Panc1 (cell line): ENCODE measurements around the gene SFMBT1. TPM values are rescaled to one million over a fixed set of nuclear protein-coding genes. Genes with fewer than 3 reads are reported as not detected.

Experiments used
- ATAC-seq: fragments of 200-7000 bp; cut with Tn5 transposase; 2 replicates; pipeline ENCODE4 v1.9.1; 2020; ENCODE audit warnings: mild to moderate bottlenecking, moderate library complexity
- BruUV-seq: library from RNA; stranded (reverse); fragments of 400-500 nt; replicated peaks from 2 replicates; lab custom pipeline; 2021; lab: Mats Ljungman, UMichigan
- CTCF ChIA-PET: fragments of 300-600 bp; sonication (Branson Sonifier 250); formaldehyde crosslinking; loops from one replicate; lab custom pipeline; 2022; ENCODE audit warnings: antibody characterized with exemption; lab: Charles Lee
- POLR2A ChIA-PET: fragments of 300-600 bp; sonication (Branson Sonifier 250); formaldehyde crosslinking; loops from one replicate; lab custom pipeline; 2022; ENCODE audit warnings: antibody characterized with exemption; lab: Charles Lee
- DNase-seq: peaks from one replicate; pipeline ENCODE4 v3.0.0-alpha.2; 2010; ENCODE audit warnings: low read depth, low spot score
- H3K27ac ChIP-seq: 2 replicates; pipeline ENCODE4 v1.5.1; 2011; ENCODE audit warnings: mild to moderate bottlenecking, low read length, inconsistent platforms
- H3K27me3 ChIP-seq: fragments of 200-500 bp; sonication (Bioruptor generic); 2 replicates; pipeline ENCODE4 v1.6.0; 2014; ENCODE audit warnings: low read length, inconsistent platforms; ENCODE audit not compliant: control insufficient read depth, insufficient read depth
- H3K36me3 ChIP-seq: fragments of 200-500 bp; sonication (Bioruptor generic); 2 replicates; pipeline ENCODE4 v1.5.1; 2014; ENCODE audit warnings: inconsistent platforms, mild to moderate bottlenecking, low read length, moderate library complexity; ENCODE audit not compliant: control insufficient read depth, insufficient read depth
- H3K4me1 ChIP-seq: 2 replicates; pipeline ENCODE4 v1.5.1; 2011; ENCODE audit warnings: inconsistent platforms, mild to moderate bottlenecking, low read length, moderate library complexity; ENCODE audit not compliant: control insufficient read depth, insufficient read depth
- H3K4me3 ChIP-seq, 2 experiments: 2 replicates each; pipeline ENCODE4 v1.5.1; 2011 to 2012; ENCODE audit warnings: low read depth in 2 of 2, low read length in 2 of 2, mild to moderate bottlenecking in 2 of 2, inconsistent platforms in 1 of 2, moderate library complexity in 1 of 2
- H3K9me3 ChIP-seq: fragments of 200-500 bp; sonication (Bioruptor generic); 2 replicates; pipeline ENCODE4 v1.5.1; 2014; ENCODE audit warnings: low read depth, mild to moderate bottlenecking, inconsistent platforms, low read length, moderate library complexity; ENCODE audit not compliant: control insufficient read depth, insufficient read depth
- POLR2AphosphoS5 ChIP-seq: IDR thresholded peaks from 2 replicates; pipeline ENCODE4 v1.6.1; 2012; ENCODE audit warnings: mild to moderate bottlenecking, low read depth, low read length, moderate library complexity
- SIN3A ChIP-seq: IDR thresholded peaks from 2 replicates; pipeline ENCODE4 v1.6.1; 2012; ENCODE audit warnings: low read depth, mild to moderate bottlenecking, low read length, moderate library complexity, borderline replicate concordance; ENCODE audit not compliant: insufficient read depth
- TCF7L2 ChIP-seq: IDR thresholded peaks from 2 replicates; pipeline ENCODE4 v1.6.1; 2011; ENCODE audit warnings: mild to moderate bottlenecking, low read depth, low read length, inconsistent platforms
- in situ Hi-C: cut with HindIII; loops from 2 replicates; pipeline ENCODE4 v1.10.0; 2016; ENCODE audit warnings: low sequenced_read_pairs, low pct_unique_long_range_greater_than_20kb
- intact Hi-C: fragments of 100-400 bp; cut with micrococcal nuclease; formaldehyde crosslinking; loops from one replicate; pipeline ENCODE4 v1.10.0; 2022; ENCODE audit not compliant: unreplicated experiment
- total RNA-seq: library from RNA; stranded (reverse); gene quantifications from one replicate; pipeline ENCODE4 v1.2.1, GENCODE V29; 2021; ENCODE audit not compliant: unreplicated experiment
- TF ChIP-seq, protein P1 (sequence below), 2 experiments: IDR thresholded peaks; 2 replicates each; pipeline ENCODE4 v1.6.1; 2011 to 2012; ENCODE audit warnings: low read depth in 2 of 2, control low read depth in 1 of 2, low read length in 1 of 2, mild to moderate bottlenecking in 1 of 2, moderate library complexity in 1 of 2; ENCODE audit not compliant: insufficient read depth in 1 of 2
- TF ChIP-seq, protein P2 (sequence below): fragments of 450-650 bp; IDR thresholded peaks from 2 replicates; pipeline ENCODE4 v1.5.1; 2017; ENCODE audit warnings: mild to moderate bottlenecking

SFMBT1 gene
- total RNA-seq, 1 experiment from 2014 or later: 24.4 TPM

DNA sequence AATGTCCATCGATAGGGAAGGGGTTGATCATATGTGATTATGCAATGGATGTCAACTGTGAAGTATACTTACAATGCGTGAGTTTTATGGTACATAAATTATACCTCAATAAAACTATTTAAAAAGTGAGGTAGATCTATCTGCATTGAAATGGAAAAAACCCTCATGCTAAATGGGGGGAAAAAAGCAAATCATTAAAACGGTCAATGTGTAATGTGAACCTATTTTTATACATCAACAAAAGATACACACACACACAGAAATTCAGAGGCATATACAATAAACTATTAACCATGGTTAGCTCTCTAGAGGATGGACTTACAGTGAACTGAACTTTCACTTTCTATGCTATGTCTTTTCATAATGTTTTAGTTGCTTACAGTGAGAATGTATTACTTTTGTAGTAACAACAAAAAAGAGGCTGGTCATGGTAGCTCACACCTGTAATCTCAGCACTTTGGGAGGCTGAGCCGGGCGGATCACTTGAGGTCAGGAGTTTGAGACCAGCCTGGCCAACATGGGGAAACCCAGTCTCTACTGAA lies 171.6 kb downstream of the SFMBT1 start:
- no peaks in the 10 kb centered on the region for H3K9me3 ChIP-seq
- no TSS peak for BruUV-seq
- ChIA-PET CTCF (no interaction called here), POLR2A (no interaction called here)
- no peaks in the 10 kb centered on the region; the same call in 1 of the 2 replicates for H3K4me1 ChIP-seq
- no peaks in the 10 kb centered on the region for H3K36me3 ChIP-seq
- H3K4me3 ChIP-seq: no peak overlapping the region
- in situ Hi-C loops: no loop called here
- ATAC-seq (no peak), DNase-seq (no peak)
- intact Hi-C loops: no loop called here
- H3K27ac ChIP-seq: no peak overlapping the region
- no peaks in the 10 kb centered on the region for H3K27me3 ChIP-seq
- TF ChIP-seq TCF7L2 (no peak), SIN3A (no peak), POLR2AphosphoS5 (no peak)
- TF ChIP-seq, protein P1, sequence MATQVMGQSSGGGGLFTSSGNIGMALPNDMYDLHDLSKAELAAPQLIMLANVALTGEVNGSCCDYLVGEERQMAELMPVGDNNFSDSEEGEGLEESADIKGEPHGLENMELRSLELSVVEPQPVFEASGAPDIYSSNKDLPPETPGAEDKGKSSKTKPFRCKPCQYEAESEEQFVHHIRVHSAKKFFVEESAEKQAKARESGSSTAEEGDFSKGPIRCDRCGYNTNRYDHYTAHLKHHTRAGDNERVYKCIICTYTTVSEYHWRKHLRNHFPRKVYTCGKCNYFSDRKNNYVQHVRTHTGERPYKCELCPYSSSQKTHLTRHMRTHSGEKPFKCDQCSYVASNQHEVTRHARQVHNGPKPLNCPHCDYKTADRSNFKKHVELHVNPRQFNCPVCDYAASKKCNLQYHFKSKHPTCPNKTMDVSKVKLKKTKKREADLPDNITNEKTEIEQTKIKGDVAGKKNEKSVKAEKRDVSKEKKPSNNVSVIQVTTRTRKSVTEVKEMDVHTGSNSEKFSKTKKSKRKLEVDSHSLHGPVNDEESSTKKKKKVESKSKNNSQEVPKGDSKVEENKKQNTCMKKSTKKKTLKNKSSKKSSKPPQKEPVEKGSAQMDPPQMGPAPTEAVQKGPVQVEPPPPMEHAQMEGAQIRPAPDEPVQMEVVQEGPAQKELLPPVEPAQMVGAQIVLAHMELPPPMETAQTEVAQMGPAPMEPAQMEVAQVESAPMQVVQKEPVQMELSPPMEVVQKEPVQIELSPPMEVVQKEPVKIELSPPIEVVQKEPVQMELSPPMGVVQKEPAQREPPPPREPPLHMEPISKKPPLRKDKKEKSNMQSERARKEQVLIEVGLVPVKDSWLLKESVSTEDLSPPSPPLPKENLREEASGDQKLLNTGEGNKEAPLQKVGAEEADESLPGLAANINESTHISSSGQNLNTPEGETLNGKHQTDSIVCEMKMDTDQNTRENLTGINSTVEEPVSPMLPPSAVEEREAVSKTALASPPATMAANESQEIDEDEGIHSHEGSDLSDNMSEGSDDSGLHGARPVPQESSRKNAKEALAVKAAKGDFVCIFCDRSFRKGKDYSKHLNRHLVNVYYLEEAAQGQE (IDR thresholded peaks at IDR 0.05; ENCODE audit: insufficient read depth in 1 of 2, low read depth in 2 of 2, low read length in 1 of 2): no peak
- TF ChIP-seq, protein P2, sequence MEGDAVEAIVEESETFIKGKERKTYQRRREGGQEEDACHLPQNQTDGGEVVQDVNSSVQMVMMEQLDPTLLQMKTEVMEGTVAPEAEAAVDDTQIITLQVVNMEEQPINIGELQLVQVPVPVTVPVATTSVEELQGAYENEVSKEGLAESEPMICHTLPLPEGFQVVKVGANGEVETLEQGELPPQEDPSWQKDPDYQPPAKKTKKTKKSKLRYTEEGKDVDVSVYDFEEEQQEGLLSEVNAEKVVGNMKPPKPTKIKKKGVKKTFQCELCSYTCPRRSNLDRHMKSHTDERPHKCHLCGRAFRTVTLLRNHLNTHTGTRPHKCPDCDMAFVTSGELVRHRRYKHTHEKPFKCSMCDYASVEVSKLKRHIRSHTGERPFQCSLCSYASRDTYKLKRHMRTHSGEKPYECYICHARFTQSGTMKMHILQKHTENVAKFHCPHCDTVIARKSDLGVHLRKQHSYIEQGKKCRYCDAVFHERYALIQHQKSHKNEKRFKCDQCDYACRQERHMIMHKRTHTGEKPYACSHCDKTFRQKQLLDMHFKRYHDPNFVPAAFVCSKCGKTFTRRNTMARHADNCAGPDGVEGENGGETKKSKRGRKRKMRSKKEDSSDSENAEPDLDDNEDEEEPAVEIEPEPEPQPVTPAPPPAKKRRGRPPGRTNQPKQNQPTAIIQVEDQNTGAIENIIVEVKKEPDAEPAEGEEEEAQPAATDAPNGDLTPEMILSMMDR: no peak

DNA sequence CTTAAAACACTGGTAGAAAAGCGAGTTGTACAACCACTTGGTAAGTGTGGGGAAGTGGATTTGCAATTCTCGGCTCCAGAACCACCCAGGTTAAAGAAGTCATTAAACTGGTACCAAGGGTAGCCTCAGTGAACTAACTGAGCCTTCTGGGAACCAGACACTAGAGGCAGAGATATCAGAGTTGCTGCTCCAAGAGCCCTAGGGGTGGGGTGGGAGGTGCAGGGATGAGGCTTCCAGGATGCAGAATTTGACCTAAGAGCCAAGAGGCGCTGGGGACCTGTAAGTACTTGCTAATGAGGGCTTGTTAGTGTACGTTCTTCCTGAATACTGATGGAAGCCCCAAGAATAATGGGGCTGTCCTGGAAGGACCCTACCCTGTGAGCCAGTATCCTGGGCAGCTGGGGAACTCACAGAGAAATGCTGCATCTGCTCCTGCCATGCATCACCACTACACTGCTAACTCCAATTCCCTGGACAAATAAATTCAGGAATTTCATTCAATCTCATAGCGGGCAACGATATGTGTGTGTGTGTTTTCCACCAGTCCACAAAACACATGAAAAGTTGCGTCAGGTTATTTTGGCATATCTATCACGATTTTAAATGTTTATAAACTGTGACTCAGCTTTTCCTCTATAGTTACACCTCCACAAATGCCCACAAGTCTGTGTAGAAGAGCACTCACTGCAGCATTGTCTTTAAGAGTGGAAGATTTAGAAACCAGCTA lies 172.3 kb downstream of the SFMBT1 start:
- intact Hi-C loops: no loop called here
- H3K27ac ChIP-seq: no peak overlapping the region
- H3K9me3 ChIP-seq: no peaks in the 10 kb centered on the region
- no peak for TF ChIP-seq TCF7L2
- TF ChIP-seq SIN3A: no peak
- TF ChIP-seq, protein P2: no peak
- TF ChIP-seq, protein P1 (IDR thresholded peaks at IDR 0.05; ENCODE audit: insufficient read depth in 1 of 2, low read depth in 2 of 2, low read length in 1 of 2): no peak
- TF ChIP-seq POLR2AphosphoS5: no peak
- no peaks in the 10 kb centered on the region for H3K27me3 ChIP-seq
- no peaks in the 10 kb centered on the region for H3K36me3 ChIP-seq
- ChIA-PET CTCF (no interaction called here), POLR2A (no interaction called here)
- H3K4me3 ChIP-seq: no peak overlapping the region
- in situ Hi-C loops: no loop called here
- no peak for ATAC-seq
- DNase-seq: no peak
- no peaks in the 10 kb centered on the region; the same call in 1 of the 2 replicates for H3K4me1 ChIP-seq
- BruUV-seq: no TSS peak
